Kidney glomerular epithelial cell (primary cell): ENCODE results near the gene PDE11A.
"Not testable (repeated sequence)": the region's sequence is repeated elsewhere in the genome, so short reads cannot be mapped to it uniquely, and the experiment has no call there.

Experiments used
- DNase-seq: peaks from one replicate; lab custom pipeline; 2025; lab: John Stamatoyannopoulos, UW

The PDE11A gene

GRCh38 chr2:177816766-177817165 lies 255.8 kb downstream of the PDE11A start:
- no peak for DNase-seq

GRCh38 chr2:177812713-177813396 lies 259.7 kb downstream of the PDE11A start:
- DNase-seq = no peak

DNA sequence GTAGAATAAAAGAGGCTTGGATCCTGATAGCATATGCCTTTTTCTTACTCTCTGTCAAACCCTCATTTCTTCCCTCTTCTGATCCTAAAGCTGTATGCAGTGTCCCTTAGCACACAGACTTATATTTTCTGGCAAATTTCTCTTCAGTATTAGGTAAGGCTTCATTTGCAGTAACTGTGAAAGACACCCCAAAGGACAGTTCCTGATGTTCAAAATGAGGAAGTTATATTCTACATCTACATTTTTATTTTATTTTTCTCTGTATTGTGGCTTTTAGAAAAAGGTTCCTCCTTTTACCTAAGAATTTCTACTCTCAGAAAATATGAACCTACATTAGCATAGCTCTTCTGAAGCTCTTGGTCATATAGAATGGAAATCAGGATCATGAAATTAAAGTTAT lies 261.7 kb downstream of the PDE11A start:
- DNase-seq = no peak

DNA sequence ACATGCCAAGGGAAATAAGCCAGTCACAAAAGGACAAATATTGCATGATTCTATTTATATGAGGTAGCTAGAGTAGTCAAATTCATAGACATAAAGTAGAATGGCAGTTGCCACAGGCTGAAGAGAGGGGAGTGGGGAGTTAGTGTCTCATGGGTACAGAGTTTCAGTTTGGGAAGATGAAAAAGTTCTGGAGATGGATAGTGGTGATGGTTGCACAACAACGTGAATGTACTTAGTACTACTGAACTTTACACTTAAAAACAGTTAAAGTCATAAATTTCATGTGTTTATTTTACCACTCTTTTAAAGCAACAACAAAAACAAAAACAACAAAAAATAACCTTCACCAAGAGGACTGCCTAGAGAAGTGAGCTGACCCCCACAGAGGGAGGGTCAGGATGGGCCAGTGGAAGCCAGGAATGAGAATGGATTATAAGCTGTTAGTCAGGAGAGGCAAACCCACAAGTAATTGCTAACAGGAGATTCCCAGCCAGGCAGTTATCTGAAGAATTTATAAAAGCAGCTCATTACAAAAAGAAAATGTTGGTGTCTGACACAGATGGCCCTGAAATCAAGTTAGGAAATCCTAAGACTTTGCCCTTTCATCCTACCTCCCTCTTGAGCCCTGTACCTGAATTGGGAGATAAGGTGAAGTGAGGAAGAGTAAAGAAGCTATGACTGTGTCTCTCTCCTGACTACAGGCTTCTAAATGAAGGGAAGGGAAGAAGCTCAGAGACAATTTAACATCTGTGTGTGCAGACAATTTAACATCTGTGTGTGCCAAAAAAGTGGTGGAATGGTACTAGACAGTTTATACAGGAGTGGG lies 263.4 kb downstream of the PDE11A start:
- DNase-seq = no peak

DNA sequence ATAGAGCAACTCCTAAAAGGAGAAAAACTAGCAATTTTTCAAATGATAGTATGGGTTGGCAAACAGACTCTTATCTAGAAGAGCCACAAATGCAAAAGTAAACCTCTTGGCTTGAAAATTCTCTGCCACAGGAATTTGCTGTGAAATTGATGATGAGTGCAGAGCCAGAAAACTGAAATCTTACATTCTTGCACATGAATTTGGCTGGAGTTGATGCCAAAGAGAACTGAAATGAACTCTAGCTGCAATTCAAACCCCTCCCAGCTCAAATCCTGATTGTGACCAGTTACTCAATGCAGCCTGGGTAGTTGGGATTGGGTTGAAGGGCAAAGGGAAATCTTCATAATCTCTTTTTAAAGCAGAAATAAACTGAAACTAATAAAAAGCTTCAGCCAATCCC lies 266.6 kb downstream of the PDE11A start:
- no peak for DNase-seq

GRCh38 chr2:177799531-177799930 lies 273.0 kb downstream of the PDE11A start:
- no peak for DNase-seq

DNA sequence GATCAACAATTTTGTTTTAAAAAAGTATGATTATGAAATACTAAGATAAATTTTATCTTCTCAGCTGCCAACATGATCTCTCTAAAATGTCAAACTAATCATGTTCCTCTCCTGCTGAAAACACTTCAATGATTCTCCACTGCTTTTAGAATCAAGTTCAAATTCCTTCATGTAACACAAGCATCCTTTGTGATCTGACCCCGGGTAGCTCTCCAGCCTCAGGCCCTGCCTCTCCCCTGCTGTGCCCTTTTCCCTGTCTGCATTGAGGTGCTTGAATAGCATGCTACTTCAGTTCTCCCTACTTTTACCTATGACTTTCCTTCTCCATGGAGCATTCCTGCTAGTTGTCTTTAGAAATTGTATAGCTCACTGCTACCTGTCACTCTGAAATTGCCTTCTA lies 274.8 kb downstream of the PDE11A start:
- DNase-seq = no peak

DNA sequence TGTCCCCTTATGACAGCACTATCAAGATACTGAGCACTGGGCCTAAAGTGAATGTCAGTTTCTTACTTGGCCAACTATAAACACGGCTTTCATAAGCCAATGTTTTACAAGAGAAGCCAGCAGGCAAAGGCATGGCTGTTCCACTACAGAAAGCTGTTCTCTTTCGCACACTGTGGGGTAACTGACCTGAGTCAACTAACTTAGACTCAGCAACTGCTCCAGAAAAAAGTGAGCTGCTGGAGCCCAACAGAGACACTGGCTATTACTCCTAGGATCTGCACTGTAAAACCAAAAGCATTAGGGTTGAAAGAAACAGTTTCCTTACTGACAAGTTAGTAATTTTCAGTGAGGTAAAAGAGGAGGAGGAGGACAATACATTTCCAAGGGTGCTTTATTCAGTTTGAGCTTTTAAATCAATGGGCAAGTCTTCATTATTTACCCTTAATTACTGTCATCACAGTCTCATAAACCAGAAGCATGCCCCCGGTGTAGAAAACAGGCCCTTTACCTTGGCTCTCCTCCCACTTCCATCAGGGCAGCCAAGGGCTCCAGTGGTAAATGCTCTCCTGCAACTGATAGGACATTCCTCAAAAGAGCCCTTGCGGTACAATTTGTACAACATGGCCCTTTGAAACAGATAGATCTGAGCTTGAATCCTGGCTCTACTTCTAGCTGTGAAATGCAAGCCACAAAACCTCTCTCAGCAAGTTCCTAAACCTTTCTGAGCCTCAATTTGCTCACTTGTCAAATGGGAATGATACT lies 275.7 kb downstream of the PDE11A start:
- DNase-seq = no peak

GRCh38 chr2:177796011-177796410 lies 276.6 kb downstream of the PDE11A start:
- no peak for DNase-seq

DNA sequence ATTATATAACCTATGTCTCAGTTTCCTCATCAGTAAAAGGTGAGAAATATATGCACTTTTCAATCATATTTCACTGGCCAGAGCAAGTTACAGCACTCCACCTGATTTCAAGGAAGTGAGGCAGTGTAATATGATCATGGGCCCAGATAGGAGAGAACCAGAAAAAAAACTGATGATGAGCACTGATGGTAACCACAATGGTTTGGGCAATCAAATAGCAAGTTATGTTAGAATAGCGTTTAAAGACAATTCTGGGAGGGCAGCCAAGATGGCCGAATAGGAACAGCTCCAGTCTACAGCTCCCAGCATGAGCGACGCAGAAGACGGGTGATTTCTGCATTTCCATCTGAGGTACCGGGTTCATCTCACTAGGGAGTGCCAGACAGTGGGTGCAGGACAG lies 287.4 kb downstream of the PDE11A start:
- DNase-seq = not testable (repeated sequence)

- DNase-seq = no peak
Observed at GRCh38 chr2:177784745-177785067, 287.9 kb downstream of the PDE11A start.

DNA sequence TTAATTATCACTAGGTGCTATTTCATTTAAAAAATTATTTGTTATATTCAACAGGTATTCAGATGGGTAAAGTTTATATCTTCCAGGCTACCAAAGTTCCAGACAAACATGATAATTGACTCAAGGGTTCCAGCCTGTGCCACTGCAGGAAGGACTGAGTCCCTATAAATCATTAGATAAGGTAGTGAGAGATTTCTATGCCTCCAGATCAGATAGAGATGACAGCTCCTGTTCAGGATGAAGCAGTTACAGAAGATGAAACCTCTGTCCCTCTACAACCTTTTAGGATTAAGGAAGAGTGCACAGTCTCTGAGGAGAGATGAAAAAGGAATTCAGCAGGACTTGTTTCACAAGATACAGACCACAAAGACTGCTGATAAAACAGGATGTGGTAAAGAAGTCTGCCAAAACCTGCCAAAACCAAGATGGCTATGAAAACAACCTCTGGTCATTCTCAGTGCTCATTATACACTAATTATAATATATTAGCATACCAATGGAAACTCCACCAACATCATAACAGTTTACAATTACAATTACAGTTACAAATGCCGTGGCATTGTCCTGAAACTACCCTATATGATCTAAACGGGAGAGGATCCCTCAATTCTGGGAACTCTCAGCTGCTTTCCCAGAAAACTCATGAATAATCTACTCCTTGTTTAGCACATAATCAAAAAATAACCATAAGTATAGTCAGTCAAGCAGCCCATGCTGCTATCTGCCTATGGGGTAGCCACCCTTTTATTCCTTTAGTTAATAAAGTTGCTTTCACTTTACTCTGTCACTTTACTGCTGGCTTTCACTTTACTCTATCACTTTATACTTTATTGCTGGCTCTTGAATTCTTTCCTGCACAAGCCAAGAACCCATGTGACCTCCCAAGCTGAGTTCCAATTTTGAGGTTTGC lies 288.5 kb downstream of the PDE11A start:
- peak; percentile 18 for DNase-seq

GRCh38 chr2:177783091-177783490 lies 289.5 kb downstream of the PDE11A start:
- peak; percentile 72 for DNase-seq

DNA sequence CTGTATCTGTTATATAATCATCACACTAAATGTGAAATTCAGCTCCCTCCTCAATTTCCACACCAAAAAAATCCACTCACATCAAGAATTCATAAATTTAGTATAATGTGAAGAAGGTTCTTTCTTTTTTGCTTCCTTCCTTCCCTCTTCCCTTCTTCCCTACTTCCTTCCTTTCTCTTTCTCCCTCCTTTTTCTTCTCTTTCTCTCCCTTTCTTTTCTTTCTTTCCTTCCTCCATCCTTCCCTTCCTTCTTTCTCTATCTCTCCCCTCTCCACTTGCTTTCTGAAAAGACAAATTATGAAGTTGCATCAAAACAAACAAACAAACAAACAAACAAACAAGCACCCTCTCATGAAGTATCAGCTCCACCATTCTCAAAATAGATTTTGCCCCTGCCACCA lies 290.0 kb downstream of the PDE11A start:
- DNase-seq = no peak

DNA sequence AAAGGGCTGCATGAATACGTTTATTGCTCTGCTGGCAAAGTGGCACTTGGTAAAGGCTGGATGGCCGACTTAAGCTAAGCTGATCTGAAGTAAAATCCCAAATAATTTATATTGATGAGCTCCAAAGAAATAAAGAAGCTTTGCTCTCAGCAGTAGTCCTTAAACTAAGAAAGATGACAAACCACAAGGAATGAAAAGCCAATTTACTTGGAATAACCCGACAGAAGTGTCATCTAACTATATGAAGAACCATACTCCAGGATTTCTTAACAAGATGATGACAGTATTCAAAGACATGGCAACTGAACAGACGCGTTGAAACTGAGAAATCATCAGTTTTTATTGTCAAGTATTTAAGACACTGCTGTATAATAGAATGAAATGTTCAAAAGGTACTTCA lies 294.1 kb downstream of the PDE11A start:
- no peak for DNase-seq

DNA sequence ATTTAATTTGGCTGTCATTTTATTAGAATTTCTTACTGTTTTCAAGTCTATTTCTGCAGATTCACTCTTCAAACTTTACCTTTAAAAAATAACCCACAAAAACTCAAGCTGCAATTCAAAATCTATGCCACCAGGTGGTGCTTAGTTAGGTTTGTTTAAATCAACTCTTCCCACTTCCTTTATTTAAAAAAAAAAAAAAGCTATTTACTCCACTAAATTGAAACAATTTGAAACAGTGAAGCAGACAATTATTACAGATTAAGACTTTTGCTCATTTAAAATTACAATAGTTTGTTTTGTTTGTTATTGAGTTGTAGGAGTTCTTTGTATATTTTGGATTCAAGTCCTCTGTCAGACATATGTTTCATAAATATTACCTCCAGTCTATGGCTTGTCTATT lies 300.0 kb downstream of the PDE11A start:
- DNase-seq = peak; percentile 36

GRCh38 chr2:177771191-177771590 lies 301.4 kb downstream of the PDE11A start:
- peak; percentile 10 for DNase-seq

GRCh38 chr2:177767768-177768167 lies 304.8 kb downstream of the PDE11A start:
- DNase-seq = no peak

DNA sequence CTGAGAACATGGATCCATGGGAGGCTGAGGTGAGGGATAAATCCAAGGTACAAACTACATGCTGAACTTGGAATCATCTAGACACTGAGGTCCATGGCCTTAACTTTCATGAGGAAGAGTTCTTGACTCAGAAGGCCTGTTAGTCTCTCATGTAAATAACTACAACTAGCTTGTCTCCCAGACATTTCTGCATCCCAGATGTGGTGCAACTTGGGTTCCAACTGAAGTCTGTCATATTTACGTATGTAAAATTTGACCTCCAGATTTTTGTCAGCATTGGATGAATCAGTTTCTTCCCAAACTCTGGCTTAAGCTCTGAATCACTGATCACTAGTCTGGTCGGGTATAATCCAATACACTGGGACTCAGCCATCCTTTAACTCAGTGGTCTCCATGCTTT lies 306.9 kb downstream of the PDE11A start:
- DNase-seq = no peak

- DNase-seq = peak; percentile 57
Observed at GRCh38 chr2:177763531-177764265, 308.9 kb downstream of the PDE11A start.

GRCh38 chr2:177759443-177759842 lies 313.1 kb downstream of the PDE11A start:
- DNase-seq = no peak
